ENCODE measurements around the gene TCEAL1.
A peak's percentile ranks its signal among the peaks of the same experiment; 100 is the strongest.
"Not testable (repeated sequence)": the region's sequence is repeated elsewhere in the genome, so short reads cannot be mapped to it uniquely, and the experiment has no call there.

The TCEAL1 gene

DNA sequence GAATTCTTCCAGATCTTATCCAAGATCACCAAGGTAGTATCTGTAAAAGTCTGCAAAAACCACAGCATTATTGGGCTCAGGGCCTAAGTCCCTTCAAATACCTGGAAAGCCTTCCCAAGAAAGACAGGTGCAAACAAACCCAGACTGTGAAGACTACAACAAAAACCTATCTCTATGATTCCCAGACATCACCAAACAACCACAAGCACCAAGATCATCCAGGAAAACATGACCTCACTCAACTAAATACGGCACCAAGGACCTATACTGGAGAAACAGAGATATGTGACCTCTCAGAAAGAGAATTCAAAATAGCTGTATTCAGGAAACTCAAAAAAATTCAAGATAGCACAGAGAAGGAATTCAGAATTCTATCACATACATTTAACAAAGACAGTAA is 15.3 kb downstream of the TCEAL1 start:
- no peak overlapping the region for H3K4me3 ChIP-seq (ENCODE audit: low read depth, low read length)
- DNase-seq (ENCODE audit: low read depth, low spot score) = no peak
- POLR2A ChIA-PET = no interaction called here
- CTCF ChIA-PET = interaction anchor here (1.3 kb wide), 1 partner anchor 15 kb away, joined by 9 read pairs; the partner anchor contains the start of gene TCEAL1
- no peak for TF ChIP-seq CTCF (IDR thresholded peaks at IDR 0.05; ENCODE audit: insufficient read depth, low read length, missing control alignments)

DNA sequence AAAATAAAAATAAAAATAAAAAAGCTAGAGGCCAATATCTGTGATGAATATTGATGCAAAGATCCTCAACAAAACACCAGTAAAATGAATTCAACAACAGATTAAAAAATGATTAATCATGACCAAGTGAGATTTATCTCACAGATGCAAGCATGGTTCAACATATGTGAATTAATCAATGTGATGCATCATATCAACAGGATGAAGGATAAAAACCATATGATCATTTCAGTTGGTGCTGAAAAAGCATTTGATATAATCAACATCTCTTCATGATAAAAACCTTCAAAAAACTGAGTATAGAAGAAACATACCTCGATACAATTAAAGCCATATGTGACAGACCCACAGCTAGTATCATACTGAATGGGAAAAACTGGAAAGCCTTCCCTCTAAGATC is 18.9 kb downstream of the TCEAL1 start:
- POLR2A ChIA-PET = no interaction called here
- CTCF ChIA-PET = interaction anchor here (1.0 kb wide), 1 partner anchor 17 kb away, joined by 3 read pairs; no protein-coding TSS in a partner anchor

GRCh38 chrX:103651151-103651773 is 22.5 kb downstream of the TCEAL1 start:
- ChIA-PET CTCF (interaction anchor here (2.1 kb wide), 1 partner anchor 21 kb away, joined by 7 read pairs; no protein-coding TSS in a partner anchor), POLR2A (no interaction called here)
- no peak overlapping the region for H3K4me3 ChIP-seq (ENCODE audit: low read depth, low read length)
- TF ChIP-seq CTCF (IDR thresholded peaks at IDR 0.05; ENCODE audit: insufficient read depth, low read length, missing control alignments) = no peak
- no peak for DNase-seq (ENCODE audit: low read depth, low spot score)

More for the DNA sequence above, 18.9 kb downstream of the TCEAL1 start:
- no peak for TF ChIP-seq CTCF (IDR thresholded peaks at IDR 0.05; ENCODE audit: insufficient read depth, low read length, missing control alignments)
- DNase-seq (ENCODE audit: low read depth, low spot score) = no peak
- no peak overlapping the region for H3K4me3 ChIP-seq (ENCODE audit: low read depth, low read length)

DNA sequence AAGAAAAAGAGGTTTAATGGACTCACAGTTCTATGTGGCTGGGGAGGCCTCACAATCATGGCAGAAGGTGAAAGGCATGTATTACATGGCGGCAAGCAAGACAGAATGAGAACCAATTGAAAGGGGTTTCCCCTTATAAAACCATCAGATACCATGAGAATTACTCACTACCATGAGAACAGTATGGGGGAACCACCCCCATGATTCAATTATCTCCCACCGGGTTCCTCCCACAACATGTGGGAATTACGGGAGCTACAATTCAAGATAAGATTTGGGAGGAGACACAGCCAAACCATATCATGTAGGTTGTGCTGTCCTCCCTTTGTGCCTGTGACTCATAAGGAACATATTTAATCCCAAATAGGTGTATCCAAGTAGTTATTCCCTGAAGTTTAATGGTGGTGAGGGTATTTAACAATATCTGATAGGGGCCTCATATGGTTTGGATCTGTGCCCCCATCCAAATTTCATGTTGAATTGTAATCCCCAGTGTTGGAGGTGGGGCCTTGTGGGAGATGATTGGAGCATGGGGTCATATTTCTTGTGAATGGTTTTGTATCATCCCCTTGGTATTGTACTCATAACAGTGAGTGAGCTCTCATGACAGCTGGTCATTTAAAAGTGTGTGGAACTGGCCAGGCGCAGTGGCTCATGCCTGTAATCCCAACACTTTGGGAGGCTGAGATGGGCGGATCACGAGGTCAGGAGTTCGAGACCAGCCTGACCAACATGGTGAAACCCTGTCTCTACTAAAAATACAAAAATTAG is 26.6 kb downstream of the TCEAL1 start:
- POLR2A ChIA-PET; H3K4me3 ChIP-seq (ENCODE audit: low read depth, low read length); CTCF ChIA-PET; DNase-seq (ENCODE audit: low read depth, low spot score): not testable (repeated sequence)

GRCh38 chrX:103656617-103657016 is 27.8 kb downstream of the TCEAL1 start:
- ChIA-PET POLR2A (no interaction called here), CTCF (interaction anchor here (0.6 to 1.8 kb wide), 4 partner anchors 12 to 26 kb away, joined by 3 to 8 read pairs (median 3); no protein-coding TSS in a partner anchor)
- peak; percentile 17 for DNase-seq (ENCODE audit: low read depth, low spot score)
- TF ChIP-seq CTCF (IDR thresholded peaks at IDR 0.05; ENCODE audit: insufficient read depth, low read length, missing control alignments) = no peak
- H3K4me3 ChIP-seq (ENCODE audit: low read depth, low read length) = no peak overlapping the region

GRCh38 chrX:103657066-103657465 is 28.3 kb downstream of the TCEAL1 start:
- H3K4me3 ChIP-seq (ENCODE audit: low read depth, low read length); DNase-seq (ENCODE audit: low read depth, low spot score): not testable (repeated sequence)
- CTCF ChIA-PET = interaction anchor here (0.6 to 1.8 kb wide), 4 partner anchors 11 to 27 kb away, joined by 3 to 8 read pairs (median 3); no protein-coding TSS in a partner anchor
- POLR2A ChIA-PET = interaction anchor here (0.8 kb wide), 1 partner anchor 15 kb away, joined by 3 read pairs; no protein-coding TSS in a partner anchor

DNA sequence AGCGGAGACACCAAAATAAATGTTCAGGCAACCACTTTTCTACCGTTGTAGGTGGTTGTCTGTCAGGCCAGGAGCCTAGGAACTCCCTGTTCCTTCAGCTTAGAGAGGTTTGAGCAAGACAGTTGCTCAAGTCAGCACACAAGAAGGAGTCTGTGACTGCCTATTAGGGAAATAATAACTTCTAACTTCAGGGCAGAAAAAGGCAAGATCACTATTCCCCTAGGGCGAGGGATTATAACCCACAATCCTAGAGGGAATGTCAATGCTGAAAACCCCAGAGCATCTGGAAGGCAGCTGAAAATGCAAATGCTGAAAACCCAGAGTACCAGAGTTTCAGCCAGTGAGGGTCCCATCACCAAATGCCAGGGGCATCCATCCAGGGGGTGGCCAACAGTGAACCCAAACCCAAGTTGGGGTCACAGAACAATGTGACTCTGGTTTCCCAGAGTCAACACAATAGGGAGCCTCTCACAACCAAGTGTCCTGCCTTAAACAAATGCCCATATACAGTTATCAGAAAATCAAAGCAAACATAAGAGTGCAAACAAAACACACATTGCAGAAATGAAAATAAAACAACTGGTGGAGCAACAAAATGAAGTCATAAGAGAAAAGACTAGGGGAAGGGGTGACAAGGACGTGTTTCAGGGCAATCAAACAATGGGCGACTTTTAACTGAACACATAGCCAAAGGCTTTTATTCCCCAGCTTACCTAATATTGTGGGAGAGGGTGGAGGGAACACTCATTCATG is 30.1 kb downstream of the TCEAL1 start:
- ChIA-PET CTCF (no interaction called here), POLR2A (no interaction called here)
- no peak overlapping the region for H3K4me3 ChIP-seq (ENCODE audit: low read depth, low read length)
- no peak for TF ChIP-seq CTCF (IDR thresholded peaks at IDR 0.05; ENCODE audit: insufficient read depth, low read length, missing control alignments)
- no peak for DNase-seq (ENCODE audit: low read depth, low spot score)

DNA sequence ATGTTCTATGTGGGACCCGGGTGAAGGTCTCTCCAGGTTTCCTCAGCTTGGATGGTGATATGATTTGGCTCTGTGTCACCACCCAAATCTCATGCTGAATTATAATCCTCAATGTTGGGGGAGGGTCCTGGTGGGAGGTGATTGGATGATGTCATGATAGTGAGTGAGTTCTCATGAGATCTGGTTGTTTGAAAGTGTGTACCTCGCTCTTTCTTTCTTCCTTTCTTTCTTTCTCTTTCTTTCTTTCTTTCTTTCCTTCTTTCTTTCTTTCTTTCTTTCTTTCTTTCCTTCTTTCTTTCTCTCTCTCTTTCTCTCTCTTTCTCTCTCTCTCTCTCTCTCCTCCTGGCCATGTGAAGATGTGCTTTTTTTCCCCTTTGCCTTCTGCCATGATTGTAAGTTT is 30.7 kb downstream of the TCEAL1 start:
- DNase-seq (ENCODE audit: low read depth, low spot score); CTCF ChIA-PET; POLR2A ChIA-PET; H3K4me3 ChIP-seq (ENCODE audit: low read depth, low read length): not testable (repeated sequence)
